LoVo (cell line): Measurements from ENCODE around the gene CCDC169.
"Not testable (repeated sequence)": the region's sequence is repeated elsewhere in the genome, so short reads cannot be mapped to it uniquely, and the experiment has no call there.

Experiments
- DNase-seq: peaks from one replicate; pipeline ENCODE4 v3.0.0-alpha.2; 2016; ENCODE audit warnings: low spot score

CCDC169 gene

GRCh38 chr13:36297366-36298338 is at the start of gene CCDC169:
Gene CCDC169 (minus strand): TSS chr13:36297814. CDS start chr13:36297719, 95 bp downstream.
- DNase-seq: no peak

GRCh38 chr13:36346222-36347083 is 48.8 kb upstream of the CCDC169 start, which contains the start of gene SPART:
Gene SPART (minus strand): TSS chr13:36346394. CDS start chr13:36335830, 10,564 bp downstream.
- peak; percentile 29 for DNase-seq

GRCh38 chr13:36345438-36346221 is 48.0 kb upstream of the CCDC169 start:
- no peak for DNase-seq

GRCh38 chr13:36344886-36345437 is 47.3 kb upstream of the CCDC169 start:
- no peak for DNase-seq

- no peak for DNase-seq
Observed at GRCh38 chr13:36344173-36344572, 46.6 kb upstream of the CCDC169 start.

GRCh38 chr13:36343766-36344165 is 46.2 kb upstream of the CCDC169 start:
- DNase-seq: no peak

- no peak for DNase-seq
Observed at GRCh38 chr13:36342715-36343114, 45.1 kb upstream of the CCDC169 start.

GRCh38 chr13:36341718-36342117 is 44.1 kb upstream of the CCDC169 start:
- no peak for DNase-seq

- no peak for DNase-seq
Observed at GRCh38 chr13:36339600-36340155, 42.1 kb upstream of the CCDC169 start.

GRCh38 chr13:36337938-36338641 is 40.5 kb upstream of the CCDC169 start:
- no peak for DNase-seq

GRCh38 chr13:36332986-36333385 is 35.4 kb upstream of the CCDC169 start:
- no peak for DNase-seq

GRCh38 chr13:36332255-36332654 is 34.6 kb upstream of the CCDC169 start:
- not testable (repeated sequence) for DNase-seq

GRCh38 chr13:36331280-36331679 is 33.7 kb upstream of the CCDC169 start:
- no peak for DNase-seq

- DNase-seq: no peak
Observed at GRCh38 chr13:36329361-36329760, 31.7 kb upstream of the CCDC169 start.

GRCh38 chr13:36328821-36329220 is 31.2 kb upstream of the CCDC169 start:
- DNase-seq: no peak

- DNase-seq: no peak
Observed at GRCh38 chr13:36325912-36326311, 28.3 kb upstream of the CCDC169 start.

- not testable (repeated sequence) for DNase-seq
Observed at GRCh38 chr13:36324881-36325280, 27.3 kb upstream of the CCDC169 start.

GRCh38 chr13:36323951-36324566 is 26.4 kb upstream of the CCDC169 start:
- DNase-seq: no peak

- DNase-seq: no peak
Observed at GRCh38 chr13:36323408-36323807, 25.8 kb upstream of the CCDC169 start.

GRCh38 chr13:36319793-36320192 is 22.2 kb upstream of the CCDC169 start:
- DNase-seq: not testable (repeated sequence)
